GOT3 (cell line): ENCODE measurements around the gene CRYBB3.

ENCODE experiments used
- DNase-seq: peaks from one replicate; lab custom pipeline; 2025; ENCODE audit warnings: mixed read lengths; lab: John Stamatoyannopoulos, UW

The CRYBB3 gene

GRCh38 chr22:25199731-25200520 lies at the start of gene CRYBB3:
CRYBB3 (plus strand) TSS chr22:25199858; CDS start chr22:25201397, 1,539 bp downstream.
- no peak for DNase-seq

DNA sequence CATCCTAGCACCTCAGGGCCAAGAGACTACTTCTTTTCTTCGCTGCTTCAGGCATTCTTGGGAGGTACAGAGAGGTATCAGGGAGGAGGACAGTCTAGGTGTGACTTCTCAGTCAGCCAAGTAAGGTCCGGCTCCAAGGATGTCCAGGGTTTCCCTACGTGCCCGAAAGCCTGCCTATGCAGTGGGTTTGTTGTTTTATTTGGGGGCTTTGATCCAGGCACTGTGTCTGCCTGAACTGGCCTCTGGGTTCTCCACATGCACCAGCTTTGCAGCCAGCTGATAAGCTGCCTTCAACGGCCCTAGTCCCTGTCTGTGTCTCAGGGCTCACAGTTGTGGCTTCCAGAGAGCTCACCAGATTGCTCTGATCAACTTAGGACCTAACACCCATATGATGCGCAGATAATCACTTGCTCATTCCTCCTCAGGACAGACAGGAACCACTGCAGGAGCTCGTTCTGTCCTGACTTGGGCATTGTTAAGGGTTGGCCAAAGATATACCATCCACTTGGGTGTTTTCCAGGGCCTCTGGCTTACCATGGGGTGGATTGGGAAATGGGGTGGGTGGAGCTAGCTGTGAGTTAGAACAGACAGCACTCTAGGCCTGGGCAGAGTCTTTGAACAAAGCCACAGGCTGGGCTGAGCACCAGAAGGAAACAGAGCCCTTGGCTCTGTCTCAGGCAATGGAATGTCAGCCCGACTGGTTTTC lies 45.5 kb upstream of the CRYBB3 start:
- no peak for DNase-seq

DNA sequence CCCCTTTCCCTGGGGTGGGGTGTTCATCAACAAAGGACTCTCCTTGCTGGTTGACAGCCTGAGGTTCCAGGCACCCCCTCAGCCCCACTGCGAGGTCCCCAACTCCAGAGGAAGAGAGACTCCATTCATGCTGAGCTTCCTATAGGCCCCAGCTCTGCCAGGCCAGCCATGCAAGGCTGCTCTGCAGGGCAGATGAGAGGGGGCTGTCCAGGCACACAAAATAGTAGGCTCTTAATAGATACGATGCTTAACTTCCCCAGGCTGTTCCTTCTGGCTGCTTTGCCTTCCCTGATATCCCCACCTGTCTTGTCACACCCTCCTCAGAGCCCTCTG lies 45.0 kb upstream of the CRYBB3 start:
- DNase-seq = no peak

- no peak for DNase-seq
These were observed 42.9 kb upstream of the CRYBB3 start for GRCh38 chr22:25156736-25157135.

- no peak for DNase-seq
These were observed 40.6 kb upstream of the CRYBB3 start for GRCh38 chr22:25159028-25159427.

- no peak for DNase-seq
These were observed 39.3 kb upstream of the CRYBB3 start for GRCh38 chr22:25160120-25160996.

DNA sequence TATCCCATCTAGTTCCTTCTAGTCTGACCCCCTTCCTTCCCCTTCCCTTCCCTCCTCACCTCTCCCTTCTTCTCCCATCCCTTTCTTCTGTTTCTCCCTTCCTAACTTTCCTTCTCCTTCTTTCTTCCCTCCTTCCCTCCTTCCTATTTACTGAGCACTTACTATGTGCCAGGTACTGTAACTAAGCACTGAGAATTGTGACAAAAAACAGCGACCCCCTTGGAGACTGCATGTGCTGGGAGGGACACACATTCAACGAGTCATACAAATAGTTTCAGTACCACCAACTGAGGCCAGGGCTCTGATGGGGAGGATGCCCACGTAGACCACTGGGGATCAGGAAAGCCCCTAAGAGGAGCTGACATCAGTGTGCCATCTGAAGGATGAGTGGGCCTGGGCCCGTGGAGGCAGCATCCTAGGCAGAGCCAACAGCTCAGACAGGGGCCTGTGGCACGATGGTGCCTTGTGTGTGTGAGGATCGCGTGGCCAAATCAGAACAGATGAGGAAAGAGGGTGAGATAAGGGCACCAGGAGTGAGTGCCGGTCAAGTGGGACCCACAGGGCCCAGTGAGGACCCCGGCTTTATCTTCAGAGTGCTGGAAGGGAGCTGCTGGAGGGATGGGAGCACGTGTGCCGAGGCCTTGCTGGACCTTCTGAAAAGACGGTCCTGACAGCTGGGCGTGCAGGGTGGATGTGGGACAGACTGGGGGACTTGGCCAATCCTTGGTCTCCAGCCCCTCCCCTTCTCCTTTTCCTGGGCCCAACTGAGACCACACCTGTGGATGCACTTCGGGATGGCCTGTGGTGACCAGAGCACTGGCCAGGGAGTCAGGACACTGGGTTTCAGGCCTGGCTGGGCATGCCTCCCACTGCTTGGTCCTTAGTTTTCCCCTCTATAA lies 38.4 kb upstream of the CRYBB3 start:
- no peak for DNase-seq

- no peak for DNase-seq
These were observed 37.6 kb upstream of the CRYBB3 start for GRCh38 chr22:25161916-25162530.

DNA sequence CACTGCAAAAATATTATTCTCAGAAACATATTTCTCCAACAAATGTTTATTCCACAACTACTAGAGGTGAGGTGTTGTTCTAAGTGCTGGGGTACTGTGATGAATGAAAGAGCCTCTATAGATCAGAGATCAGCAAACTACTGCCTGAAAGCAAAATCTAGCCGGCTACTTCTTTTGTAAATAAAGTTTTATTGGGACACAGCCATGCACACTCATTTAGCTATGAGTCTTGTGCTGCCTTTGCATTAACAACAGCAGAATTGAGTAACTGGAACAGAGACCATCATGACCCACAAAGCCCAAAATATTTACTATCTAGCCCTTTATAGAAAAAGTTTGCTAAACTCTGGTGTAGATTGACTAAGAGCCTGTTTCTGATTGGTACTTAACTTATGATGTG lies 37.1 kb upstream of the CRYBB3 start:
- DNase-seq = no peak

DNA sequence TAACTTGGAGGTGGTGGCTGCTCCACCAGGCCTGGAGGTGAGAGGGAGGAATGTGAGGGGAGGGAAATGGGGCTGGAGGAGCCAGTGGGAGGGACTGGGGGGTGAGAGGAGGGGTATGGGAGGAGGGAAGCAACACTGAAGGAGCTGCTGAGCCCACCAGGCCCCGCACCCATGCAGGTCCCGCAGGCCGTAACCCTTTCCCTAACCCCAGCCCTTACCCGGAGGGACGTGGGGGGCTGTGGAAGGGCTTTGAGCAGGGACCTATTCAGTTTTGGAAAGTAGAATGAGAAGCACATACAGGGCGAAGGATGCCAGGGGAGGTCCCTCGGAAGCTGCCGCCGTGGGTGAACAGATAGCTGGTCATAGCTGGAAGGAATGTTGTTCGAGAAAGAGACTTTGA lies 33.9 kb upstream of the CRYBB3 start:
- DNase-seq = no peak

DNA sequence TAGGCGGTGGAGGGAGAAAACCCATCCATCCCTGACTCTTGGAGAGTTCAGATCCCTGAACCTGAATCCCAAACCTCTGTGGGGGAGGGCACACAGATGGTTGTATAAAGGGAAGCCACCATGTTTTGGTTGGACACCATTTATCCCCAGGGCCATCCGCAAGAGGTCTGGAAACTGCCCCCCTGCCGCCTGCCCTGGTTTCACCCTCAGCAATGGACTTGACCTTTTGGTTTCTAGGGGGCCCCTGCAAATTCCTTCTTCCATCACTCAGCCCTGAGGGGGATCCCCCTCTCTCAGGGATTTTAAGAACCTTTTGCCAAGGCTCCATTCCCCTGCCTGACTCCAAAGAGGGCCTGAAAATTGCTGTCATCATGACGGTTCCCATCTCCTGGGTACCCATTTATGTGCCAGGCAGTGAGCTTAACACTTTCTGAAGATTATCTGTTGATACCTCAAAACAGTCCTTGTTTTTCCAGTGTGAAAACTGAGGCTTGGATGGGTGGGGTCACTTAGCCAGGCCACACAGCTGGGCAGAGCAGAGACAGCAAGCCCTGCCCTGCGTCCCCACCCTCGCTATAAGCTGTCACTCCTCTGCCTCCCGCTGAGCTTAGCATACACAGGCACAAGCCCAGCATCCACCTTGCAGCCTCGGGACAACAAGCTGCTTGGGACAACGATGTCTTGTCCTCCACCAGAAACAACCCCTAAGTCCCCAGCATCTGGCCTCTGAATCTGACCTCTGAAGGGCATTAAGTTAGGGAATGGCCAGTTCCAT lies 33.2 kb upstream of the CRYBB3 start:
- no peak for DNase-seq

DNA sequence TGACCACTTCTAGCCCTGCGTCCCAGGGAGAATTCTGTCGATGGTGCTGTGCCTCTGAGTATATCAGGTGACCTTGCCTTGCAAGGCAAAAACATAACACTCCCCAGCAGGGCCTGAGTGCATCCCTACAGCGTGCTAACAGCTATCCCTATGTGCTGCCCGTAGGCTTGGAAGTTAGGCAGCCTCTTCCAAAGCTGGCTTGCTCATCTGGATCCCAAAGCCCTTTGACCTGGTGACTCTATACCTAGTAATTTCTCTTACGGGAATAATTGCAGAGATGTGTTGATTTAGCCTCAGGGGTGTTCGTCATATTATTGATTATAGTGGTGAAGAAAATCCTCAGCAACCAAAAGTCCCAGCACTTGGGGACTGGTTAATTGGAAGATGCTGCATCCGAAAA lies 32.6 kb upstream of the CRYBB3 start:
- no peak for DNase-seq

DNA sequence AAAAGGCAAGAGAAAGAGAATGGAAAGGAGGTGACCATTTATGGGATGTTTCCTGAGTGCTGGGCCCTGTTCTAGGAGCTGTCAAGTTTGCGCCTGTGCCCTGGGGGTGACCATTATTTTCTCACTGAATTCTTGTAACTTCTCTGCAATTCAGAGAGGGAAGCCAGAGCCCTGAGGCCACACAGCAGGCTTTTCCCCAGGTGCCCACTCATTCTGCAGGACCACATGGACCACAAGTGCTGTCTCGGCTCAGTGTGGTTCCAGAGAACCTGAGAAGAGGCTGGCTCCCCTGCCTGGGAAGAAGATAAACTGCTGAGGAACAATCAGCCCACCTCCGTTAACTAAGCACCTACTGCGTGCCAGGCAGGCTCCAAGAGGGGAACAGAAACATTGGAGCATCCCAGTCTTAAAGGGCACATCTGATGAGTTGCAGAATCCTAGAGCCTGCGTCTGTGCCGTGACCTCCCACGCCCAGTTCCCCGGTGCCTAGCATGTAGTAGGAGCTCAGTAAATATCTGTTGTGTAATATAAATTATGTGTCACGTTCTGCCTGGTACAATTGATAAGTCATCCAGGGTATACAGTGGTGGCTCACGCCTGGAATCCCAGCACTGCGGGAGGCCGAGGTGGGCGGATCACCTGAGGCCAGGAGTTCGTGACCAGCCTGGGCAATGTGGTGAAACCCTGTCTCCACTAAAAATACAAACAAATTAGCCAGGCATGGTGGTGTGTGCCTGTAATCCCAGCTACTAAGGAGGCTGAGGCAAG lies 31.6 kb upstream of the CRYBB3 start:
- no peak for DNase-seq

DNA sequence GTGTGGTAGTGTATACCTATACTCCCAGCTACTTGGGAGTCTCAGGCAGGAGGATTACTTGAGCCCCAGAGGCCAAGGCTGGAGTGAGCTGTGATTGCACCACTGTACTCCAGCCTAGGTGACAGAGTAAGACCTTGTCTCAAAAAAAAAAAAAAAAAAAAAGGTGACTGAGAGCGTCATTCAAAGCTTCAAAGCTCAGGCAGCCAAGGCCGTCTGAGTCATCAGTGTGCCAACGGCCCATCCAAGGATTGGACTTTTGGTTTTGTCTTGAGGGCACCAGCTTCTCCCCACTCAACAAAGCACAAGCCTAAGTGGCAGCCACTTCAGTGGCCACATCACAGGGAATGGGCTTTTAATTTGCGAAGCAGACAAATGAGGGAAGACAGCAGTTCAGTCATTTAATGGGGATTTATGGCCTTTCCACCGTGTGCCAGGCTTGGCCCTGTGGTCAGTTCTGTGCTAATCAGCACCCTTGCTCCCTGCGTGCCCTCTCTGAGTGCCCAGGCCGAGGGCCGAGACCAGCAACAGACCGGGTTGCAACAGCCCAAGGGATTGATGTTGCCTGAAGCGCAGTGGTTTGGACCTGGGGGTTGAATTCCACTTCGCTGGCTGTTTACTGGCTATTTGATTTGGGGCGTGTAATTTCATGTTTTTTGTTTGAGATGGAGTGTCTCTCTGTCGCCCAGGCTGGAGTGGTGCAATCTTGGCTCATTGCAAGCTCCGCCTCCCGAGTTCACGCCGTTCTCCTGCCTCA lies 30.2 kb upstream of the CRYBB3 start:
- DNase-seq = no peak

DNA sequence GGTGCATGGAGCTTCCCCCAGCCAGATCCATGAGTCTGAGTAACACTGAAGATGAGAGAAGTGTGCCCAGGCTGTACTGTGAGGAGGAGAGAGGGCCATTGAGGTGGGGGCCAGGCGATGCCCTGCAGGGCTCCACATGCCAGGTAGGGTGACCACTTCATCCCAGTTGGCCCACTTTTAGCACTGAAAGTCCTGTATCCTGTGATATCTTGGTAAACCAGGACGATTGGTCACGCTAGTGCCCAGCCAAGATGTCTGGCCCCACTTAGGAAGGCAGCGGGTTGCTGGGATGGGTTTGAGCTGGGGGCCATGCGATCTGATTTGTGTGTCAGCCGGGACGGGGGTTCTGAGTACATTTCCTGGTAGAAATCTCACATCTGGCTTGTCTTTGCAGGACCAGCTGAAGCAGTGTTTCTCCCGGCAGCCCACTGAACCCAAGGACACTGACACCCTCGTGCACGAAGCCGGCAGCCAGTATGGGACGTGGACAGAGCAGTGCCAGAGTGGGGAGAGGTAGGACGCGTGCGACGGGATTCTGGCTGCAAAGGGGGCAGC lies 29.2 kb upstream of the CRYBB3 start:
- no peak for DNase-seq

DNA sequence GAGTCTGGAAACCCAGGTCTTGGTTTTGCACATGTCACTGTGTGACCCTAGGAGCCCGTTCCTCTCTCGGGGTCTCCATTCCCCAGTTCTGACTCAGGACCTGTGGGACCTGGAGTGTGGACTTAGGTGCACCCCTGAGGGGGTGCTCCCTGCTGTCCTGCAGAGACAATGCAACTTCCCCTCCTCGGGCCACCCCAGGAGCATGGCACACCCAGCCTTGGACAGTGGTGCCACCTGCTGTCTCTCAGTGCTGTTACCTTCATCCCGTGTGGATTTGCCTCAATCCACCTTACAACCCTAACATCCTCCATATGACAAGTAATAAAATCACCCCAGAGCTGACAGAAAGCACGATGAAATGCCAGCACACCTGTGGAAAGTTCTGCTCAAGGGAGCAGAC lies 27.5 kb upstream of the CRYBB3 start:
- DNase-seq = no peak

DNA sequence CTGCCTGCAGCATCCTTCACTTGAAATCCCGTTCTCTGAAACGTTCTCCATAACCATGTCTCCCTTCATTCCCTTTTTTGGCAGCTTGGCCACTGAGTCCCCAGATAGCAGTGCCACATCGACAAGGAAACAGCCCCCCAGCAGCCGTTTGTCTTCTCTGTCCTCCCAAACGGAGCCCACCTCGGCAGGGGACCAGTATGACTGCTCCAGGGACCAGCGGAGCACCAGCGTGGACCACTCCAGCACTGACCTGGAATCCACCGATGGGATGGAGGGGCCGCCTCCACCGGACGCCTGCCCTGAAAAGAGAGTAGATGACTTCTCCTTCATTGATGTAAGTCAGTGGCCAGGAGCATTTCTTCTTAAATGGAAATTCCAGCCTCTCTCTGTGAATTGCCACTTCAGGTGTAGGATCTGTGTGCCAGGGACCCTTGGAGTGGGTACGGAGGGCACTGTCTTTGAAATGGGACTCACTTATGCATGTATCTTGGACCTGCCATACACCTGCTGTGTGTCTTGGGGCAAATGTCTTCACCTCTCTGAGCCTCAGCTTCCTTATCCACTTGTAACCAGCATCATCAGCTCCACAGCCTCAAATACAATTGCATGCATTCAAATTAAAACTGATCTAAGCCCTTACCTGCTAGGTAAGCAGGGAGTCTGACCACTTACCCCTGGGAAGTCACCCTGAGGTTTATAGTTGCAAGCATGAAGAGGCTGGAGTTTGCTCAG lies 25.3 kb upstream of the CRYBB3 start:
- DNase-seq = no peak

DNA sequence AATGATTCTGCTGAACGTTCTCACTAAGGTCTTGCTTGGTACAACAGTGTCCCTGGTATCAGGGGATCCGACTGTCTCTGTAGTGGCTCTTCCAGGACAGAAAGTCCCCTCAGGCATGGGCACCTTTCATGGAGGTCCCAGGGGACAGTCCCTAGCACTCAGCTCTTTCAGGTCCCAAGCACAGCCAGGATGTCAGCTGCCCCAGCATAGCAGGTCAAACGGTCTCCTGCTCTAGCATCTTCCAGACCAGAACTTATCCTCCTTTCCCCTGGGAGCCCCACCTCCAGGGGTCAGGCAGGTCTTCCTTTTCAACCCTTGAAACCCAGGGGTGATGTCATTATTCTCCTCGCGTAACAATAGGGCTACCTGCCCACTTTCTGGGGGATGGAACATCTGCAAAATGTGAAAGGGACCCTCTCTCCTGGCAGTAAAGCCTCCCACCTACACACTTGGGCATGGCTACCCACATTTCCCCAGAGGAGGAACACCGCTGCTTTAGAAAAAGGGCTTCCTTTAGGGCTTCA lies 24.7 kb upstream of the CRYBB3 start:
- no peak for DNase-seq
